GM12801 (cell line): ENCODE results near the gene RMDN2.

Experiments
- TF ChIP-seq, protein P1 (sequence below): IDR thresholded peaks from one replicate; pipeline ENCODE4 v1.5.1; 2011; ENCODE audit warnings: control low read depth; ENCODE audit not compliant: insufficient read length; ENCODE audit errors: extremely low read depth

Gene RMDN2

DNA sequence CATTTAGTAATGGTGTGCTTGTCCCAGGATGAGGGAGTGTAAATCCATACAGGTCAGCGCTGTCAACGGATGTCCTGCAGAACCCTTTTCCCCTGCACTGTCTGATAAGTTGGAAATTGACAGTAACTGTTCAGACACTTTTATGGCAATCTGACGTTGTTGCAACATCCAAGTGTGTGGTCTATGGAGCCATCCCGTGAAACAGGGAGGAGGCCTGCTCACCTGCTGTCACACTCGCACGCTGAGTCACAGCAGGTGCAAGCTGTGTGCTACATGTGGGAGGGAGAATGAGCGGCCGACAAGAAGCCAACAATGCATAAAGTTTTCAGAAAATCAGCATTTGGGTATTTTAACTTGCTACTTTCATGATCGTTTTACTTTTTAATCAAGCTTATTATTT, 43.7 kb upstream of the RMDN2 start:
- TF ChIP-seq, protein P1, sequence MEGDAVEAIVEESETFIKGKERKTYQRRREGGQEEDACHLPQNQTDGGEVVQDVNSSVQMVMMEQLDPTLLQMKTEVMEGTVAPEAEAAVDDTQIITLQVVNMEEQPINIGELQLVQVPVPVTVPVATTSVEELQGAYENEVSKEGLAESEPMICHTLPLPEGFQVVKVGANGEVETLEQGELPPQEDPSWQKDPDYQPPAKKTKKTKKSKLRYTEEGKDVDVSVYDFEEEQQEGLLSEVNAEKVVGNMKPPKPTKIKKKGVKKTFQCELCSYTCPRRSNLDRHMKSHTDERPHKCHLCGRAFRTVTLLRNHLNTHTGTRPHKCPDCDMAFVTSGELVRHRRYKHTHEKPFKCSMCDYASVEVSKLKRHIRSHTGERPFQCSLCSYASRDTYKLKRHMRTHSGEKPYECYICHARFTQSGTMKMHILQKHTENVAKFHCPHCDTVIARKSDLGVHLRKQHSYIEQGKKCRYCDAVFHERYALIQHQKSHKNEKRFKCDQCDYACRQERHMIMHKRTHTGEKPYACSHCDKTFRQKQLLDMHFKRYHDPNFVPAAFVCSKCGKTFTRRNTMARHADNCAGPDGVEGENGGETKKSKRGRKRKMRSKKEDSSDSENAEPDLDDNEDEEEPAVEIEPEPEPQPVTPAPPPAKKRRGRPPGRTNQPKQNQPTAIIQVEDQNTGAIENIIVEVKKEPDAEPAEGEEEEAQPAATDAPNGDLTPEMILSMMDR: no peak

DNA sequence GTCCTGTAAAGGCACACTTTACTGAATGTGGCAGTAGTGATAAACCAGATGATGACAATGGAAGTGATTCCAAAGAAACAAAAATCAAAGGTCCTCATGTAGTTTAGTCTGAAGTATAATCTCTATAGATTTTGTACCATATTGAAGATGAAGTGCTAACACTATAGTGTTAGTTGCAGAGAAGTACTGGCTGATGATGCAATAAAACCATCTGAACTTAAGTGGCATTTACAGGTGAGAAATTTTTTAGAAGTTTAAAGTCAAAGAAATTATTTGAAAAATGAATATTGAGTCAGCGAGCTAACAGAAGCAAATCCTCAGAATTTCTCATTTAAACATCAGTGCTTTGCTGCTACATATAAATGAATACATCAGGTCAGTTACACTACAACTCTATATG, 43.1 kb upstream of the RMDN2 start:
- TF ChIP-seq, protein P1: no peak

DNA sequence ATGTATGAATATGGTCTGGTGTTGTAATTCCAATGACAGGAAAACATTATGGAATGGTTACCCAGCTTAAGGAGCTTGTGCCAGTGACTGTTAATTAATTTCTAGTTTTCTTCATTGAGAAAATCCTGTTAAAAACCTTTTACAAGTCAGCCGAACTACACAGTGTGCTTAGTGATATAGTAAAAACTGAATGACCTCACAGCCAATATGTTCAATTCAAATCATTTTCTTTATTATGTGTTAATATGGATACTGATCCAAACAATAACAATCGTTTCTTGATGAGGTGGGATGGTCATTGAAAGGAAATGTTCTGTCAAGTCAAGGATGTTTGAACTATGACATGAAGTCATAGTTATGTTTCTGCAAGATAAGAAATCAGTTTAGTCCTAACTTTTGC, 41.6 kb upstream of the RMDN2 start:
- TF ChIP-seq, protein P1: no peak

DNA sequence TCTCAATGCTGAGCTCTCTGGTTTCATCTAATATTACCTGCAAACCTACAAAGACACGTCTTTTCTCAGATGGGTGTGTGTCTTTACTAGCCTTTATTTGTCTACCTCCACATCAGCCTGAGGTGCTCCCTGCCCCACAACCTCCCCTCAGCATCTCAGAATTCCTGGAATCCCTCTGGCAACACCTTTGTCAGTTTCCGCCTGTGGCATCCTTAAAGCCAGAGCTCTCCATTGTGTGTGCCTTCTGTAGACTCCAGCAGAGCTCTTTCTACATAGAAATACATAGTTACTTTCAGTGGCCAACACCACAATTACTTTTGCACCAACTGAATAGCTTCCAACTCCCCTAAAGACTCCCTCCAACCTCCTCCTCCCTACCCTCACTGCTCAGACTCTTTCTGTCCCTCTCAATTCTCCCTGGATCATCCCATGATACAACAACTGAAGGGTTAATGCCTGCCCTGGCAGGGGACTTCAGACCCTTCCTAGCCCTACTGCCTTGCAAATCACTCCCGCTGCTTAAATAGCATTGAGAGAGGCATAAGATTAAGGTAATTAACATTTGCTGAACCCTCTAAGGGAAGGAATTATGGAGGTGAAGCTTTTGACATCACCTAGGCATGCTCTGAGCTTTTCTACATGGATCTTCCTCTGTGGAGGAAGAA, 39.6 kb upstream of the RMDN2 start:
- TF ChIP-seq, protein P1: no peak

DNA sequence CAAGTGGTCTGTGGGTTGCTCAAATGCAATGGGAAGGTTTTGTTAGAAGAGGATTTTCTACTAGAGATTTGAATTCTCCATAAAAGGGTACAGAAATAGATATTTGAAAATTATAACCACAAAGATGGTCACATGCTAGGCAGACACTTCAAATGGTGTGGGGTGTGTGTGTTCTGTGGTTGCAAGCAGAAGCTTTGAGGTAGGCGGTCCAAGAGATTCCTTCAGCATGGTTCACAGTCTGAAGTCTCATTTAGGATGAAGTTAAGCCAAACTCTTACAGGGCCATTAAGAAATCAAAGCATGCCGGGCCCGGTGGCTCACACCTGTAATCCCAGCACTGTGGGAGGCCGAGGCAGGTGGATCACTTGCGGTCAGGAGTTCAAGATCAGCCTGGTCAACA, 38.3 kb upstream of the RMDN2 start:
- TF ChIP-seq, protein P1: no peak

DNA sequence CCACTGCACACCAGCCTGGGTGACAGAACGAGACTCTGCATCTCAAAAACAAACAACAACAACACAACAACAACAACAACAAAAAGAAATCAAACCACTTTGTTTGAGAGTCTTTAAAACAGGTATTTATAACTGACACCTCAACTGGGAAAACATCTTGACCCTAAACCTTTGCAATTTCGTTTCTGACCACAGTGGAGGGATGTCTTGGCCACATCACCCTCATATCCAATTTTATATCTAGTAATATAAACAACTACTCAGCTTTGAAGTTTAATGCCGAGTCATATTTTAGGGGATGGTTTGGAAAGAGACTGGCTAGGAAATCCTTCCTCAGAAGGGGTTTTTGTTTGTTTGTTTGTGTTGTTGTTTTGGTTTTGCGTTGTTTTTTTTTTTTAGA, 37.8 kb upstream of the RMDN2 start:
- TF ChIP-seq, protein P1: no peak

DNA sequence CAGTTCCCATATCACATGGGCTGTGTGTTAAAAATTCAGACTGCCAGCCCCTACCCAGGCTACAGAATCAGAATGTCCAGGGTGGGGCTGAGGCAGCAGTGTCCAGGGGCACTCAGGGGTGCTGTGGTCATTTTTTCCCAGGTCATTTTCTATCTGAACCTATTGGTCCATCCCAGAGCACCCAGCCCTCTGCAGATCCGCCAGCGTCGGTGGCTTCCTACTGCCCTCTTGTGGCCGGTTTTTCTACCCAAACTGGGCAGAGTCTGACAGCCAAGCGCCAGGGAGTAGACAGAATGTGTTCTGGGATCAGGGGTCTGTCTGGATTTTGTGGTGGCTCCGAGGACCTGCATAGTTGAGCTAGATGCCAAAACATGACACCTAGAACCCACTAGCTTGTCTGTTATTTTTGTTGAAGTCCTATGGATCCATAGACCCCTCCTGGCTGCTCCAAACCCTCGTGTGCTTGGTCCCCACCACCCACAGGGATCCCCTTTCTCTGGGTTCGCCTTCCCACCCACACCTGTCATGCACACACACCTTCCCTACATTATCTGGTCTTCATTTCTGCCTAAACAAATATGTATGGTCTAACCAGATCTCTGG, 34.1 kb upstream of the RMDN2 start:
- TF ChIP-seq, protein P1: no peak
